Measurements from ENCODE around the gene CGAS. TPM values are rescaled to one million over a fixed set of nuclear protein-coding genes. Genes with fewer than 3 reads are reported as not detected.

CGAS gene
- total RNA-seq, 4 donors from 2014 or later, result 3.4 to 5.5 (median 4.4) TPM

DNA sequence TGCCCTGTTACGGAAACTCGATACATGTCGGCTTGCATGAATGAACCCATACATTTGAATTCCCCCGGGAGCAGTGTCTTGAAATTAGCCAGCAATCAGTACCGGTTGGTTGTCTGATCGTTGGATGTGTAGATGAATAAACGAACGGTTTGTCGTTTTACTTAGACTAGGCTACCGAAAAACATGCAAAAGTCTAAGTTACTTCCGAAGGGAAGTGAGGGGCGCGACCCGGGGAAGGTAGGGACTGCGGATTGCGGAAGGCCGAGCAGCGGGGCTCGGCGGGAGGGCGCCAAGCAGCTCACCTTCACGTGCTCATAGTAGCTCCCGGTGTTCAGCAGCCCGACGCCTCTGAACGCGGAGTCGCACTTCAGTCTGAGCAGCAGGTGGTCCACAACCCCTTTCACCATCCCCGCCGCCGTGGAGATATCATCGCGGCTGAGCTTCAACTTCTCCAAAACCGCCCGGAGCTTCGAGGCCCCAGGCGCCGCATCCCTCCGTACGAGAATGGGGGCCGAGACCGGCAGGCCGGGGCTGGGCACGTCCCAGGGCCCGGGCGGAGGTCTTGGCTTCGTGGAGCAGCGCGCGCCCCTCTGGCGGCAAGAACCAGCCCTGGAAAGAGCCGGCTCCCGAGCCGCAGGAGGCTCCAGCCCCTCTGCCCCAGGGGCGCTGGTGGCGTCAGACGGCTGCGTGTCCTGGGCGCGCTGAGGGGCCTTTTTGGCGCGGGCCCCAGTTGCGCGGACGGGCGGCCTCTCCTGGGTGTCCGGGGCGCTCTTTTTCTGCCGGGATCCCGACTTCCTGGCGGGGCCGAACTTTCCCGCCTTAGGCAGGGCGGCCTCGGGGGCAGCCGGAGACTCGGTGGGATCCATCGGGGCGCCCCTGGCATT is 632 bp downstream of the CGAS start:
- Histone ChIP-seq H3K27me3 (peaks cover 6% of the 10 kb centered on the region), H3K4me1 (peaks cover 0 to 35% (median 0%) of the 10 kb centered on the region in 3 donors), H3K4me3 (peak overlapping the region; percentile 70 to 78), H3K36me3 (no peaks in the 10 kb centered on the region), H3K9me3 (no peaks in the 10 kb centered on the region), H3K27ac (peak overlapping the region; percentile 14 to 83 (median 78))
- no peak for TF ChIP-seq POLR2AphosphoS5 (IDR thresholded peaks at IDR 0.05)
- no peak for TF ChIP-seq POLR2A (IDR thresholded peaks at IDR 0.05)
- TF ChIP-seq, protein P1, sequence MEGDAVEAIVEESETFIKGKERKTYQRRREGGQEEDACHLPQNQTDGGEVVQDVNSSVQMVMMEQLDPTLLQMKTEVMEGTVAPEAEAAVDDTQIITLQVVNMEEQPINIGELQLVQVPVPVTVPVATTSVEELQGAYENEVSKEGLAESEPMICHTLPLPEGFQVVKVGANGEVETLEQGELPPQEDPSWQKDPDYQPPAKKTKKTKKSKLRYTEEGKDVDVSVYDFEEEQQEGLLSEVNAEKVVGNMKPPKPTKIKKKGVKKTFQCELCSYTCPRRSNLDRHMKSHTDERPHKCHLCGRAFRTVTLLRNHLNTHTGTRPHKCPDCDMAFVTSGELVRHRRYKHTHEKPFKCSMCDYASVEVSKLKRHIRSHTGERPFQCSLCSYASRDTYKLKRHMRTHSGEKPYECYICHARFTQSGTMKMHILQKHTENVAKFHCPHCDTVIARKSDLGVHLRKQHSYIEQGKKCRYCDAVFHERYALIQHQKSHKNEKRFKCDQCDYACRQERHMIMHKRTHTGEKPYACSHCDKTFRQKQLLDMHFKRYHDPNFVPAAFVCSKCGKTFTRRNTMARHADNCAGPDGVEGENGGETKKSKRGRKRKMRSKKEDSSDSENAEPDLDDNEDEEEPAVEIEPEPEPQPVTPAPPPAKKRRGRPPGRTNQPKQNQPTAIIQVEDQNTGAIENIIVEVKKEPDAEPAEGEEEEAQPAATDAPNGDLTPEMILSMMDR (IDR thresholded peaks at IDR 0.05), result peak in 1 of 4 experiments; percentile 8
- no peak for TF ChIP-seq EP300 (IDR thresholded peaks at IDR 0.05)
- peak; percentile 61 for ATAC-seq
- 9 to 22% methylated on average over 6 to 13 of the region's 79 CpGs for WGBS, 2 donors (ENCODE audit: low coverage in 1 of 2)

DNA sequence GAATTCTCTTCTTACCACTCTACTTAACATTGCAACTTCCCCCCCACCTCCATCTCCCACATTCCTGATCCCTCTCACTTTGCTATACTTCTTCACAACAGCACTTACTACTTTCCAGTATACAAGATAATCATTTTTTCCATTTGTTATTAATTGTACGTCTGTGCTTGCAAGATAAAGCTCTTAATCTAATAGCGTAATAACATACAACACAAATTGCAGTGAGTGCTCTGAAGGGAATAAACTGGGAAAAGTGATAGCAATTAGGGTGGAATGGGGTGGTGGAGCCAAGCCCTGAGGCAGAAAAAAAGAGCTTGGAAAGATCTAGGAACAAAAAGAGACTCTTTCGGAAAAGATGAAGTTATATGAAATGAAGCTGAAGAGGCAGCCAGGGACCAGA is 8.5 kb downstream of the CGAS start:
- no peaks in the 10 kb centered on the region for H3K4me1 ChIP-seq
- H3K36me3 ChIP-seq, result peaks cover 0 to 41% of the 10 kb centered on the region in 2 donors
- H3K9me3 ChIP-seq, result no peaks in the 10 kb centered on the region
- no peak for TF ChIP-seq POLR2A (IDR thresholded peaks at IDR 0.05)
- TF ChIP-seq, protein P1 (IDR thresholded peaks at IDR 0.05), result no peak
- no peak for TF ChIP-seq POLR2AphosphoS5 (IDR thresholded peaks at IDR 0.05)
- no peak for TF ChIP-seq EP300 (IDR thresholded peaks at IDR 0.05)
- no peak for ATAC-seq
- no peak overlapping the region for H3K27ac ChIP-seq
- 83 to 90% methylated on average over 2 to 3 of the region's 3 CpGs for WGBS, 2 donors (ENCODE audit: low coverage in 1 of 2)
- H3K27me3 ChIP-seq, result no peaks in the 10 kb centered on the region
- H3K4me3 ChIP-seq, result no peak overlapping the region

DNA sequence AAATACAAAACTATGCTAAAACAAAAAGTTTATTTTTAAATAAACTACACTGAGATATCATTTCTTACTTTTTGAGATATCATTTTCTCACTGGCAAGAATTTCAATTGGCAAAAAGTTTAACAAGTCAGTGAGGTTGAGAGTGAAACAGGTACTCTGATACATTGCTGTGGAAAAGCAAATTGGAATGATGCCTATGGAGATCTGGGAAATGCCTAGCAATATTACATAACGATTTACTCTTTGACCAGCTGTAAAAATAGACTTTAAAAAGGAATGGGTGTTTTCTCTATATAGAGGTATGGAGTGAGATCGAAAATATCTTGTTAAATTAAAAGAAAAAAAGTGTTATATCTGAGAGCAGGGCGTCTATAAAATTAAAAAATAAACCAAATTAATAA is 16.9 kb downstream of the CGAS start:
- Histone ChIP-seq H3K4me1 (no peaks in the 10 kb centered on the region), H3K4me3 (no peak overlapping the region), H3K36me3 (peaks cover 0 to 77% of the 10 kb centered on the region in 2 donors), H3K27me3 (no peaks in the 10 kb centered on the region), H3K9me3 (no peaks in the 10 kb centered on the region), H3K27ac (no peak overlapping the region)
- TF ChIP-seq POLR2AphosphoS5 (IDR thresholded peaks at IDR 0.05) (no peak), EP300 (IDR thresholded peaks at IDR 0.05) (no peak), POLR2A (IDR thresholded peaks at IDR 0.05) (no peak)
- TF ChIP-seq, protein P1 (IDR thresholded peaks at IDR 0.05), result no peak
- ATAC-seq, result no peak
- WGBS, 2 donors (ENCODE audit: low coverage in 1 of 2), result 79% methylated on average over 3 of the region's 3 CpGs

DNA sequence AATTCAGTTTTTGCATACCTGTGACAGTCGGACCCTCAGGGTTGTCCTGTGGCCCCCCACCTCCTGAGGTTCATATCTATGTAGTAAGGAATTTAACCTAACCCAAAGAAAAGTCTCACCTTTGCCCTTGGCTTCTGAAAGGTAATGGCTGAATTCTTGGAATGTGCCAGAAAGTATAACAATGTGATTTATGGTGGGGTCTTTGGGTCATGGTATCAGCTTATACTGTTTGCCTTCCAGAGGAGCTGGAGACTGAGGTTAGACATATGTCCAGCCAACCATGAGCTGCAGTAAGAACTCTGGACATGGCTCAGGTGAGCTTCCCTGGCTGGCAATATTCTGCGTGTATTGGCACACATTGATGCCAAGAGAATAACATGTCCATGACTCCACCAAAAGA is 30.6 kb downstream of the CGAS start:
- Histone ChIP-seq H3K27me3 (no peaks in the 10 kb centered on the region), H3K4me3 (no peak overlapping the region), H3K36me3 (peaks cover 0 to 52% of the 10 kb centered on the region in 2 donors), H3K27ac (no peak overlapping the region), H3K9me3 (no peaks in the 10 kb centered on the region), H3K4me1 (no peaks in the 10 kb centered on the region)
- 60 to 100% methylated on average over 1 of the region's 2 CpGs for WGBS, 2 donors (ENCODE audit: low coverage in 1 of 2)
- TF ChIP-seq POLR2A (IDR thresholded peaks at IDR 0.05), result no peak
- TF ChIP-seq, protein P1 (IDR thresholded peaks at IDR 0.05), result no peak
- no peak for TF ChIP-seq POLR2AphosphoS5 (IDR thresholded peaks at IDR 0.05)
- TF ChIP-seq EP300 (IDR thresholded peaks at IDR 0.05), result no peak
- ATAC-seq, result no peak

Data from gastroesophageal sphincter (tissue), 4 donors.